Measurements from ENCODE around the gene ZXDC. TPM values are rescaled to one million over a fixed set of nuclear protein-coding genes. Genes with fewer than 3 reads are reported as not detected.

Gene ZXDC
- polyA plus RNA-seq, 1 donor: 35.9 TPM

- H3K36me3 ChIP-seq (ENCODE audit: control insufficient read depth, insufficient read depth, low read length): no peaks in the 10 kb centered on the region
- H3K27me3 ChIP-seq (ENCODE audit: control insufficient read depth, insufficient read depth, low read length): peaks cover 23% of the 10 kb centered on the region
- peak in 1 of 2 donors; percentile 6 for DNase-seq
- H3K4me1 ChIP-seq (ENCODE audit: control insufficient read depth, insufficient read depth, low read length): peaks cover 9% of the 10 kb centered on the region
- WGBS (ENCODE audit: insufficient coverage, low lambda C conversion rate): no CpG with 5 or more reads among the region's 7 CpGs
- no peaks in the 10 kb centered on the region for H3K9me3 ChIP-seq (ENCODE audit: control insufficient read depth, low read depth, low read length)
- H3K27ac ChIP-seq (ENCODE audit: low read length): no peak overlapping the region
- H3K4me3 ChIP-seq (ENCODE audit: low read length): no peak overlapping the region
These were observed 58.7 kb downstream of the ZXDC start for GRCh38 chr3:126416943-126417342.

GRCh38 chr3:126415661-126416591, 59.8 kb downstream of the ZXDC start:
- no peak overlapping the region for H3K4me3 ChIP-seq (ENCODE audit: low read length)
- H3K36me3 ChIP-seq (ENCODE audit: control insufficient read depth, insufficient read depth, low read length): no peaks in the 10 kb centered on the region
- no peak overlapping the region for H3K27ac ChIP-seq (ENCODE audit: low read length)
- no peak for DNase-seq
- H3K27me3 ChIP-seq (ENCODE audit: control insufficient read depth, insufficient read depth, low read length): peaks cover 23% of the 10 kb centered on the region
- H3K9me3 ChIP-seq (ENCODE audit: control insufficient read depth, low read depth, low read length): no peaks in the 10 kb centered on the region
- H3K4me1 ChIP-seq (ENCODE audit: control insufficient read depth, insufficient read depth, low read length): peaks cover 9% of the 10 kb centered on the region
- no CpG with 5 or more reads among the region's 61 CpGs for WGBS (ENCODE audit: insufficient coverage, low lambda C conversion rate)

GRCh38 chr3:126414961-126415660, 60.6 kb downstream of the ZXDC start:
- WGBS (ENCODE audit: insufficient coverage, low lambda C conversion rate): 100% methylated on average over 2 of the region's 12 CpGs
- H3K9me3 ChIP-seq (ENCODE audit: control insufficient read depth, low read depth, low read length): no peaks in the 10 kb centered on the region
- peaks cover 6% of the 10 kb centered on the region for H3K4me1 ChIP-seq (ENCODE audit: control insufficient read depth, insufficient read depth, low read length)
- no peak overlapping the region for H3K27ac ChIP-seq (ENCODE audit: low read length)
- no peaks in the 10 kb centered on the region for H3K36me3 ChIP-seq (ENCODE audit: control insufficient read depth, insufficient read depth, low read length)
- no peak for DNase-seq
- peaks cover 26% of the 10 kb centered on the region for H3K27me3 ChIP-seq (ENCODE audit: control insufficient read depth, insufficient read depth, low read length)
- no peak overlapping the region for H3K4me3 ChIP-seq (ENCODE audit: low read length)

GRCh38 chr3:126414406-126414805, 61.3 kb downstream of the ZXDC start:
- H3K4me1 ChIP-seq (ENCODE audit: control insufficient read depth, insufficient read depth, low read length): peaks cover 1% of the 10 kb centered on the region
- no peaks in the 10 kb centered on the region for H3K9me3 ChIP-seq (ENCODE audit: control insufficient read depth, low read depth, low read length)
- no peaks in the 10 kb centered on the region for H3K36me3 ChIP-seq (ENCODE audit: control insufficient read depth, insufficient read depth, low read length)
- H3K4me3 ChIP-seq (ENCODE audit: low read length): no peak overlapping the region
- DNase-seq: no peak
- no CpG with 5 or more reads among the region's 11 CpGs for WGBS (ENCODE audit: insufficient coverage, low lambda C conversion rate)
- peaks cover 26% of the 10 kb centered on the region for H3K27me3 ChIP-seq (ENCODE audit: control insufficient read depth, insufficient read depth, low read length)
- H3K27ac ChIP-seq (ENCODE audit: low read length): no peak overlapping the region

GRCh38 chr3:126413693-126414080, 62.0 kb downstream of the ZXDC start:
- Histone ChIP-seq H3K4me3 (ENCODE audit: low read length) (no peak overlapping the region), H3K9me3 (ENCODE audit: control insufficient read depth, low read depth, low read length) (no peaks in the 10 kb centered on the region), H3K36me3 (ENCODE audit: control insufficient read depth, insufficient read depth, low read length) (no peaks in the 10 kb centered on the region), H3K27me3 (ENCODE audit: control insufficient read depth, insufficient read depth, low read length) (peaks cover 26% of the 10 kb centered on the region), H3K27ac (ENCODE audit: low read length) (no peak overlapping the region), H3K4me1 (ENCODE audit: control insufficient read depth, insufficient read depth, low read length) (no peaks in the 10 kb centered on the region)
- WGBS (ENCODE audit: insufficient coverage, low lambda C conversion rate): no CpG with 5 or more reads among the region's 4 CpGs
- DNase-seq: no peak

- H3K9me3 ChIP-seq (ENCODE audit: control insufficient read depth, low read depth, low read length): no peaks in the 10 kb centered on the region
- H3K27me3 ChIP-seq (ENCODE audit: control insufficient read depth, insufficient read depth, low read length): peaks cover 26% of the 10 kb centered on the region
These were observed 62.6 kb downstream of the ZXDC start for GRCh38 chr3:126412841-126413692.

GRCh38 chr3:126408099-126408498, 67.6 kb downstream of the ZXDC start:
- Histone ChIP-seq H3K9me3 (ENCODE audit: control insufficient read depth, low read depth, low read length) (no peaks in the 10 kb centered on the region), H3K4me3 (ENCODE audit: low read length) (no peak overlapping the region), H3K27me3 (ENCODE audit: control insufficient read depth, insufficient read depth, low read length) (peaks cover 3% of the 10 kb centered on the region), H3K36me3 (ENCODE audit: control insufficient read depth, insufficient read depth, low read length) (no peaks in the 10 kb centered on the region), H3K27ac (ENCODE audit: low read length) (no peak overlapping the region), H3K4me1 (ENCODE audit: control insufficient read depth, insufficient read depth, low read length) (no peaks in the 10 kb centered on the region)
- 76% methylated on average over 2 of the region's 5 CpGs for WGBS (ENCODE audit: insufficient coverage, low lambda C conversion rate)
- DNase-seq: no peak

More at GRCh38 chr3:126412841-126413692, 62.6 kb downstream of the ZXDC start:
- DNase-seq: no peak
- Histone ChIP-seq H3K4me1 (ENCODE audit: control insufficient read depth, insufficient read depth, low read length) (no peaks in the 10 kb centered on the region), H3K4me3 (ENCODE audit: low read length) (no peak overlapping the region), H3K27ac (ENCODE audit: low read length) (no peak overlapping the region), H3K36me3 (ENCODE audit: control insufficient read depth, insufficient read depth, low read length) (no peaks in the 10 kb centered on the region)
- WGBS (ENCODE audit: insufficient coverage, low lambda C conversion rate): no CpG with 5 or more reads among the region's 6 CpGs

DNA sequence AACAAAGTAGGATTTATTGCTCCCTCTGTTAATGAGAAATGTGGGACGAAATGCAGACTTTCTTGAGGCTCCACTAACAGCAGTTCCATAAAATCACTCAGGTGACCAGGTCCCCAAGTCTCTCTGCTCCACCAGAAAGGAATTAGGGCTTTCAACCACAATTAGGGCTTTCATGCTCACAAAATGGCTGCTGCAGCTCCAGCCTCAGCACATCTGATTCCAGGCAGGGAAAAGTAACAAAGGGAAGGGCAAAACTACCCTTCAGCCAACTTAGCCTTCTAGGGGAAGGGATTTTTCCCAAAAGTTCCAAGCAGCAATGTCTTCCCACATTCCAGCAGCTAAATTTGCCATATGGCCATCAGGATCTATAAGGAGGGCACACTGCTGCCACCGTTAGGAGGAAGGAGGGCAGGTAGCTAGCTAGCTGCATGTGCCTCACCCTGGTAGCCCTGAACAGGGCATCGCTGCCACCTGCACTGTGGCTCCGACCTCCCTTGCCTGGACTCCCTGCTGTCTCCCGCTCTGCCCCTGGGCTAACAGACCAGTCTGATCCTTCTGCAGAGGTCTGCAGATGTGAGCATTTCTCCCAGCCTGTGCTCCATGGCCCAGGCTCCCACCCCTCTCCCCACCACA, 68.2 kb downstream of the ZXDC start:
- Histone ChIP-seq H3K9me3 (ENCODE audit: control insufficient read depth, low read depth, low read length) (no peaks in the 10 kb centered on the region), H3K27ac (ENCODE audit: low read length) (no peak overlapping the region), H3K27me3 (ENCODE audit: control insufficient read depth, insufficient read depth, low read length) (peaks cover 7% of the 10 kb centered on the region), H3K4me3 (ENCODE audit: low read length) (no peak overlapping the region), H3K36me3 (ENCODE audit: control insufficient read depth, insufficient read depth, low read length) (no peaks in the 10 kb centered on the region), H3K4me1 (ENCODE audit: control insufficient read depth, insufficient read depth, low read length) (no peaks in the 10 kb centered on the region)
- no peak for DNase-seq
- WGBS (ENCODE audit: insufficient coverage, low lambda C conversion rate): no CpG with 5 or more reads among the region's 5 CpGs

DNA sequence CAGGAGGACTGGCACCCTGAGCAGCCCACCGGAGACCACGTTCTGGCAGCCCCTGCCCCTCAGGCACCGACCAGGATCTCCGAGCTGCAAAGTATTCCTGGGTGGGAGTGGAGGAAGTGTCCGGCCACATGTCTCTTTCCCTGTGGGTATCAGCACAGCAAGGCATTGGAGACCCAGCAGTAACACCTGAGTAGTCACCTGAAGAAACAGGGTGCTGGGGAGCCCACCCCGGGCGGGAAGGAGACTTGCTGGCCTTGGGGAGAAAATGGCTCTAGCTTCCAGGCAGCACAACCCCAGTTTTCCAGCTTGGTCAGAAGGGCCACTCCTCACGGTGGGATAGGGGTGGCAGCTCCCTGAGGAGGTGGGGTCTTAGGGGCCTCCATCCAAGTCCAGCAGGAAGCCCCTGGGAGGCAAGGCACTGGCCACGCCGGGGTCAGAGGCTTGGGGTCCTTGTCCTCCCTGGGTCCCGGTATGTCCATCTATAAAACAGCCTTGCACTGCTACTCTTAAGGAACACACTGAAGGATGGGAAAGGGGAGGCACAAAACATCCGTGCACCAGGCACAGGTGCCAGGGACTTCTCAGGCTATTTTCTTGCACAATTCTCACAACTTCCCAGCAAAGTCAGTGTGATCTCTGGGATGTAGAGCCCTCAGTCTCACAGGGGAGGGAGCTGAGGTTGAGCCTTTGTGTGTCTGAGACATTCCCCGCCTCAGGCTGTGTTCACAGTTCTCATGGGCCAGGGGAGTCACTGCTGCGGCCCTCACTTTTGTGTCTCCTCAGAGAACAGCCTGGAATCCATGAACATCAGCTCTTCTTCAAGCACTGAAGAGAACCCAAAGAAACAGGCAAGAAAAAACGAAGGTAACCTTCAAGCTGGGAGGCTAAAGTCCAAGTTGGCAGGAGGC, 69.0 kb downstream of the ZXDC start:
- Histone ChIP-seq H3K4me1 (ENCODE audit: control insufficient read depth, insufficient read depth, low read length) (no peaks in the 10 kb centered on the region), H3K4me3 (ENCODE audit: low read length) (no peak overlapping the region), H3K27me3 (ENCODE audit: control insufficient read depth, insufficient read depth, low read length) (peaks cover 7% of the 10 kb centered on the region), H3K36me3 (ENCODE audit: control insufficient read depth, insufficient read depth, low read length) (no peaks in the 10 kb centered on the region), H3K27ac (ENCODE audit: low read length) (no peak overlapping the region), H3K9me3 (ENCODE audit: control insufficient read depth, low read depth, low read length) (no peaks in the 10 kb centered on the region)
- no peak for DNase-seq
- WGBS (ENCODE audit: insufficient coverage, low lambda C conversion rate): no CpG with 5 or more reads among the region's 15 CpGs
